GM19328 (cell line): ENCODE results near the gene MYO10.
"Not testable (repeated sequence)": the region's sequence is repeated elsewhere in the genome, so short reads cannot be mapped to it uniquely, and the experiment has no call there.

Experiments used
- ATAC-seq: cut with Tn5 transposase; IDR thresholded peaks from one replicate; pipeline ENCODE4 v1.9.1; 2021; ENCODE audit warnings: mild to moderate bottlenecking, moderate library complexity; ENCODE audit not compliant: unreplicated experiment

MYO10 gene

GRCh38 chr5:16723821-16724220, 212.3 kb downstream of the MYO10 start:
- ATAC-seq = no peak

- no peak for ATAC-seq
Observed at GRCh38 chr5:16722097-16722495, 214.0 kb downstream of the MYO10 start.

DNA sequence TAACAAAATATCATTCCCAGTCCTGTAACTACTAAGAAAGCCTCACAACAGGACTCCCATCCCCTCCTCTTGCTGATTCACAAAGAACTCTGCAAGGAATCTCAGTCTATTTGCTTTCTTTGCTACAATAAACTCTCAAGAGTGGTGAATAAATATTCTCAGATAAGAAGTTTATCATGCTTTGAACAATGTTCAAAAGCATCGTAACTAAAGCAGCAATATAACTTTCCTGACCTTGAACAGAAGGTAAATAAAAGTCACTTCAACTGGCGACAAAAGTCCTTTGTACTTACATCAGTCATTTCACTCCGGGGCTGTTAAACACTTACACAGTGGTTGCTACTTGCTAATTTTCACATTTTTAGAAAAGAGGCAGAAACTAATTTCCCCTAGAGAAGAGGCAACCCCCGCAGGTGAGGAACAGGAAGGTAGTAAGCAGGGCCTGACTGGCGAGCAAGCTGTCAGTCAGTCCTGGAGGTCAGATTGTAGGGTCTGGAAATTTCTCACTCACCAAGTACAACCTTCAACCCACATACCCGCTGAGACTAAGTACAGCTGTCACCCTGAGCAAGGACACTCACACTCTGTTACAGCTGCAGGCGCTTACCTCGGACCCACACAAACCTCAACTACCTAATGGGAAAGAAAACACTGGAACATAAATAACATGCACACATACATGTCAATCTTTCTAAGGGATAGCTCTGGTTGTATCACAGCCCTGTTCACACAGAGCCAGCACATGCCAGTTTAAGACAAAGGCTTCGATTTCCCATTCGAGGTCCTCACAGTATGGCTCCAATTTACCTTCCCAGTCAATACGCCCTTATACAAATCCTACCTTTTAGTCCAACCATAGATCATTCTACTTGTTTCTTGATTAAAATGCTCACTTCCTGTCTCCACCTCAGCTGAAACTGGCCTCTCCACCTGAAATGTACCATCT, 214.7 kb downstream of the MYO10 start:
- no peak for ATAC-seq

DNA sequence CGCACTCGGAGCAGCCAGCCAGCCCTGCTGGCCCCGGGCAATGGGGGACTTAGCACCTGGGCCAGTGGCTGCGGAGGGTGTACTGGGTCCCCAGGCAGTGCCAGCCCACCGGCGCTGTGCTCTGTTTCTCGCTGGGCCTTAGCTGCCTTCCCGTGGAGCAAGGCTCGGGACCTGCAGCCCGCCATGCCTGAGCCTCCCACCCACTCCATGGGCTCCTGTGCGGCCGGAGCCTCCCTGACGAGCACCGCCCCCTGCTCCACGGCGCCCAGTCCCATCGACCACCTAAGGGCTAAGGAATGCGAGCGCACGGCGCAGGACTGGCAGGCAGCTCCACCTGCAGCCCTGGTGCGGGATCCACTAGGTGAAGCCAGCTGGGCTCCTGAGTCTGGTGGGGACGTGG, 218.1 kb downstream of the MYO10 start:
- ATAC-seq = not testable (repeated sequence)

DNA sequence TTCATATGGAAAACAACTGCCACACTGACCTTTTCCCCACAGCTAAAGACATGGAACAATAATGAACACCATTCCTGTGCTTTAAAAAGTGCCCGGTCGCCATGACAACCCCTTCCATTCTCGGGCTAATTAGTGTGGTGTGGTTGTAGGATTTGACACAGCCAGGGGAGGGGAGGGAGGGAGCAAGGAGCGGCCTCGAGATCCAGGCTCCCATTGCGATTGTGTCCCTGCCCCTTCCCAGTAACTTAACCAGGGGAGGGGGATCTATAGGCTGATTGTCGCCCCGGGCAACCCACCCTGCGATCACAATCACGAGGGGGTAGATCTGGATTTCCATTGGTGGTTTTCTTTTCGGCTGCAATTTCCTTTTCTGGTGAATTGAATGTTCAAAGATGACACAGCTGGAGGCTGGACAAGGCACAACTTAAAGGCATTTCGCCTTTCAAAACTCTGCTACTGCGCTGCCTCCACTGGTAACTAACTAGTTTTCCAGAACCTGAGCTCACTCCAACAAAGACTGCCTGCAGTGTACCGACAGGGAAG, 222.6 kb downstream of the MYO10 start:
- no peak for ATAC-seq

DNA sequence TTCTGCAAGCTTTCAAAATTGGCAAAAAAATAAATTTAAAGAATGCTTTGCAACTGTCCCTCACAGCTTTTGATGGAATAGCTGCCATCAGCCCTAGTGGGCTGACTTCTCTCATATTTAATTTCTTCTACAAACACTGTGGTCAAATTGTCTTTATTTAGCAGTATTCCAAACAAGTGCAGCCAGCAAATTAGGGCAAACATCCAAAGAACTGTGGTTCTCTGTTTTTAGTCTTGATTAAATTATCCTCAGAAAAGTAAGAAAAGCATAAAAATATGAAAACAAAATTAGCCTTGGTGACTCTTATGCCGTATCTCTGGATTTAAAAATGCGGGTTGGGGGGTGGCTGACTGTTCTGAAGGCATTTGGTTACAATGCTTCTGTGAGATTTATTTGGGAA, 223.5 kb downstream of the MYO10 start:
- ATAC-seq = no peak

DNA sequence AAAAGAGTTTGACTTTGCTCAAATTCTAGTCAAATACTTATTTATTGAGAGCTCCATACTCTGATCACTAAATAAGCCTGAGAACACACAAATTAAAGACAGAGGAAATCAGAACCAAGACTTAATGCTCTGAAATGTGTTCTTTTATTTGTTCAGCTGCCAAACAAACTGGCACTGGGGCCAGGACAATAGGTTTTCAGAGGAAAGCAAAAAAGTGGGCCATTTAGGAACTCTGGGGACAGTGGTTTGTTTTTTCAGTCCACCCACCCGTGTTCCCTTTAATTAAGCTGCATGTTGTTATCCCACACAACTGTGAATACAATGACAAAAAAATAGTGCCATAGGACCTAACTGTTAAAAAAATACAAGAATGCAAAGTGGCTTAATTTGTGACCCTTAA, 223.9 kb downstream of the MYO10 start:
- ATAC-seq = no peak

DNA sequence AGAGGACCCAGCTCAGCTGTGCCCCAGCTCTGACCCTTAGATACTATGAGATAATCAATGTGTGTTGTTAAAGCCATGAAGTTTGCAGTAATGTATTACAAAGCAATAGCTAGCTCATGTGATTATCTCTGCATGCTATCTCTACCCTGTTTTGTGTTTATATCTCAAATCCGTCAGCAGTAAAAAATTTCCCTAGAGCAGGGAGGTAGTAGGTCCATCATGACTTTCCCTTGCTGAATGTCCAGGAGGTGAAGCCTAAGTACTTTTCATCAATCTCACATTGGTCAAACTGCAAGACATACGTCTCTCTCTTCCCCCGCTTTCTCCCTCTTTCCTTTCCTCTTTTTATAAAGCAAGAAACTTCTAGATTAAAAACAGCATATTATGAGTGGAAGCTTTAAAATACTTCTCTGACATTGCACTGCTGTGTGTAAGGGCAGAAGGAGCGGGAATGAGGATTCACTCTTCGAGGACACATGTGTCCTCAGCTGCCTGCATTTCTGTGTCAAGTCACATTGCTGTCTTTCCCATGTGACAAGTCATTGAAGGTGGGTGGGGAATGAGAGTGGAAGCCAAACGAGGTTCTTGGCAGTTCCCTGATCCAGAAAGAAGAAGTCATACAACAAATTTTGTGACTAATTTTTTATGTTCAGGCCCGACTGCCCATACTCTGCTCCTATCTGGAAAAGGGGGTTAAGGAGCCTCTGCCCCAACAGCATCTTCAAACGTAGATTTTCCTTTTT, 226.2 kb downstream of the MYO10 start:
- no peak for ATAC-seq

DNA sequence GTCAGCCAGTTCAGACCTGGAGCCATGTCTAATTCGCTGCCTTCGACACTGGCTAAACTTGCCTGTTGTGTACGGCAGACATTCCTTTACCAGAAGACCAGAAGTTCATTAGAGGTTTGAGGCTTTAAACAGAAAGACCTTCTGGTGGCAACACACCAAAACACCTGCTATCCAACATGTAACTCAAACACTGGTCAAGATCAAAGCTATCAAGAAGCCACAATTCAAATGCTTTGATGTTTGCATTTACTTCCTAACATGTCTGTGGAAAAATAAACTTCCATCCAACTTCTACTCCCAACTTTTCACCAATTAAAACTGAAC, 228.3 kb downstream of the MYO10 start:
- ATAC-seq = no peak

- ATAC-seq = no peak
Observed at GRCh38 chr5:16707168-16707868, 228.8 kb downstream of the MYO10 start.

GRCh38 chr5:16704945-16705344, 231.1 kb downstream of the MYO10 start:
- ATAC-seq = no peak

GRCh38 chr5:16702964-16703363, 233.1 kb downstream of the MYO10 start:
- no peak for ATAC-seq

GRCh38 chr5:16701134-16702099, 234.7 kb downstream of the MYO10 start:
- ATAC-seq = no peak

- ATAC-seq = no peak
Observed at GRCh38 chr5:16700081-16700480, 236.0 kb downstream of the MYO10 start.

DNA sequence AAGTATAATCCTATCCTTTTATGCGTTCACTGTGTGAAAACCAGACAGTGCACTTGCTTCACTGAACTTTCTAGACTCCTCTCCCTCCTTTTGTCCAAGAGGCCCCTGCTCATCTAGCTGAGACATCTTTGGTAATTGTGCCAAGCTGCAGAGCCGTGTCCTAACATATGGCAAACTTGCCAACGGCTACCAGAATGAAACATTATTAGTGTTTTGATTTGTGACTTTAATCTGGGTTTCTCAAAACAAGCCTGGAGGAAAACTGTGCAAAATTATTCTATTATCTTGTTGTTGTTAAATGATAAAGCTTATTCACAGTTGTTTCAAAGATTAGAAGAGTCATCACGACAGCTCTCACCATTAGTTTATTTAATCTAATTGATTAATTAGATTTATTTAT, 240.3 kb downstream of the MYO10 start:
- ATAC-seq = no peak

DNA sequence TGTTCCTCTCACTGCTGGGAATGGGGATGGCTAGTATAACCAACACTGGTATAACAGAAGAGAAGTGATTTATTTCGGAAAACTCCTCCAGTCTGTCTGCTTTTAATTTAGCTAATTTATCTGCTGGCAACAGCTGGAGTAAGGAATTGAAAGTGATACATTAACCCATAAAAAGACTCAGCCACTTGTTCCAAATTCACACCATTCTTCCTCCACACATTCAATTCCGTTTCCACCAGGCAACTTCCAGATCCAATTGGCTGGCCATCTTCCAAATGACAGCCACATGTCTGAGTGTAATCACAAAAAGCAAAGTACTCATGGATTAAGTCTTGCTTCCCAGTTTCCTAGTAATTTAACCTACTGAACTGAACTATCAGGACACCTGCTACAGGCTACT, 242.2 kb downstream of the MYO10 start:
- ATAC-seq = no peak

- no peak for ATAC-seq
Observed at GRCh38 chr5:16691731-16692130, 244.4 kb downstream of the MYO10 start.

DNA sequence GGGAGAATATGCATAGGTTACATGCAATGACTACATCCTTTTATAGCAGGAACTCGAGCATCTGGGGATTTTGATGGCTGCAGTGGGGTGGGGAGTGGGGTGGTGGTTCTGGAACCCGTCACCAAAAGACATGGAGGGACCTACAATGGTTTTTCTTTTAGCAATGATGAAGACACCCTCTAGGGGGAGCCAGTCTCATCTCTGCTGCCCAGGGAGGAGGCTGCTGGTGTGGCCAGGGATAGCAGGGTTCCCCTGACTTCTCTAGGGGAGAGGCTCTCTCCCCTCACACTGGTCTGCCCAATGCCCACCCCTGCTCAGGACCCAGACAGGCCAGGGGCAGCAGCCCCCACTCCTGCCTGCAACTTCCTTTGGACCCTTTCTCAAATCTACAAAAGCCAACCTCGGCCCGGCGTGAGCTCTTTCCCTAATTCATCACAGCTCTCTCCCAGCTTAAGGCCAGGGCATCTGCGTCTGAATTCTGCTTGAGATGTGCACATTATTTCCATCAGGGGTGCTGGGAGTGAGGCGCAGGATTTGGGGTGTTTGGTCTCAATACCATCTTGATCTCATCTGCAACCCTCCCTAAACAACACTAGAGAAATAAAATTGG, 245.7 kb downstream of the MYO10 start:
- ATAC-seq = no peak

- ATAC-seq = no peak
Observed at GRCh38 chr5:16687898-16688297, 248.2 kb downstream of the MYO10 start.

DNA sequence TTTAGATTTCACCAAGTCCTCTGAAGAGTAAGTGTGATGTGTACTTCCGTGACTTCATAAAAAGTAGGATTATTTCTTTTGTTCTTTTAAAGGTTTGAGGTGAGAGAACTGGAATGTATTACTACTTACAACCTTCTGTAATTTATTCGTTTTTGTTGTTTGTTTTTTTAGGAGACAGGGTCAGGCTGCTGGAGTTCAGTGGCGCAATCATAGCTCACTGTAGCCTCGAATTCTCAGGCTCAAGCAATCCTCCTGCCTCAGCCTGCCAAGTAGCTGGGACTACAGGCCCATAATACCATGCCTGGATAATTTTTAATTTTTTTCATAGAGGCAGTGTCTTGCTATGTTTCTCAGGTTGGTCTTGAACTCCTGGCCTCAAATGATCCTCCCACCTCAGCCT, 251.0 kb downstream of the MYO10 start:
- ATAC-seq = no peak
